ENCODE data around the gene FOSL2. TPM values are rescaled to one million over a fixed set of nuclear protein-coding genes. Genes with fewer than 3 reads are reported as not detected.

Gene FOSL2
- 100 to 1,000 TPM in 1 of 5 donors, 10 to 100 TPM in 3, 1 to 10 TPM in 1; 9.7 to 144 (median 18.5) TPM for total RNA-seq
- 20.7 TPM for total RNA-seq (2013)
- total RNA-seq: 7.2 to 876 (median 244) reads per million in 29 experiments

DNA sequence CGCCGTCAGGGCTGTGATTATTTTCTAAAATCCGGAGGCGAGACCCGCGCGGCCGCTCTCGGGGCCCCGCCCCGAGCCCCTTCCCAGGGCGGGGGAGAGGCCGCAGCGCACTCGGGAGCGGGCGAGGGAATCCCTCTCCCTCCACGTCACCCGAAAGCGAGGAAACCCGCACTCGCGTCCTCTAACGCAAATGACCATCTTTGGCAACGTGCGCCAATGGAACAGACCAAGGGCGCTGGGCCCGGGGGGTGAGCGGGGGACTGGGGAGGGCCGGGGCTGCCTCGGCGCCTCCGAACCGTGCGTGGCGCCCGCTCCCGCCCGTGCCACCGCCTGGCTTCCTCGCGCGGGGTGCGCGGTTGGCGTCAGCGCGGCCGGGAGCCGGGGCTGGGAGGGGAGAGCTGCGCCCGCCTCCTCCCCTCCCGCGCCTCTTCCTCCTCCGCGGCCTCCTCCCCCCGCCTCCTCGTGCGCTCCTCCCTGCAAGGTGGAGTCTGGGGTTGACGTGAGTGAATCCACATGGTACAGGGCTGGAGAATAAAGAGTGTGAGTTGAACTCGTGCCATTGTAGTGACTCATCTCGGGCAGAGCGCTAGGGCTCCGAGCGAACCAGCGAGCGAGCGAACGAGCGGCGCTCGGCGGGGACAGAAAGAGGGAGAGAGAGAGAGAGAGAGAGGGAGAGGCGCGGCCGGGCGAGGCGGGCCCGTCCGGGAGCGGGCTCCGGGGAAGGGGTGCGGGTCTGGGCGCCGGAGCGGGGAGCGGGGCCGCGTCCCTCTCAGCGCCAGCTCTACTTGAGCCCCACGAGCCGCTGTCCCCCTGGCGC is at the start of gene FOSL2:
Gene FOSL2, plus strand, starts transcription at position 562 of the 817 bp plus-strand sequence. CDS start 863 bp downstream, outside the sequence.
- ChIA-PET CTCF (interaction anchor here in 1 of 2 donors (1.7 kb wide), 1 partner anchor 18 kb away, joined by 4 read pairs; no protein-coding TSS in a partner anchor), POLR2A (interaction anchor here (0.5 to 1.3 kb wide), 8 partner anchors 10 to 621 kb away, joined by 3 to 4 read pairs (median 3); partner anchors contain the start of genes BABAM2 (in 1 of the 2) and RBKS (in 1 of the 2))
- Histone ChIP-seq H3K27me3 (replicated peaks in 1 of 2; ENCODE audit: control insufficient read depth in 2 of 2, extremely low read depth in 1 of 2, insufficient read depth in 2 of 2, low read length in 1 of 2) (no peaks in the 10 kb centered on the region), H3K4me3 (ENCODE audit: control insufficient read depth in 1 of 2, extremely low read depth in 1 of 2, low read length in 1 of 2) (peak within 1 kb of the TSS; percentile 70 to 83), H3K27ac (ENCODE audit: low read length) (peak within 1 kb of the TSS; percentile 88), H3K4me1 (ENCODE audit: control insufficient read depth in 1 of 2, extremely low read depth in 1 of 2, insufficient read depth in 2 of 2, low read length in 2 of 2) (peaks cover 18 to 42% of the 10 kb centered on the region in 2 experiments), H3K36me3 (ENCODE audit: control insufficient read depth in 2 of 2, extremely low read depth in 1 of 2, insufficient read depth in 1 of 2, low read length in 1 of 2) (no peaks in the 10 kb centered on the region), H3K9me3 (no peaks in the 10 kb centered on the region)
- Mint-ChIP-seq H3K4me3 (peak within 1 kb of the TSS in 2 of 3 donors; percentile 80 to 85), H3K27ac (peak within 1 kb of the TSS; percentile 91), H3K27me3 (no peaks in the 10 kb centered on the region), H3K36me3 (no peaks in the 10 kb centered on the region), H3K9me3 (no peaks in the 10 kb centered on the region), H3K4me1 (peaks cover 14 to 27% (median 25%) of the 10 kb centered on the region in 3 donors)
- peak; percentile 86 to 98 (median 93) for DNase-seq
- WGBS (ENCODE audit: insufficient coverage): under 1% methylated on average over 58 of the region's 93 CpGs
- ATAC-seq (replicated peaks in 1 of 4): peak; percentile 76 to 85 (median 82)

DNA sequence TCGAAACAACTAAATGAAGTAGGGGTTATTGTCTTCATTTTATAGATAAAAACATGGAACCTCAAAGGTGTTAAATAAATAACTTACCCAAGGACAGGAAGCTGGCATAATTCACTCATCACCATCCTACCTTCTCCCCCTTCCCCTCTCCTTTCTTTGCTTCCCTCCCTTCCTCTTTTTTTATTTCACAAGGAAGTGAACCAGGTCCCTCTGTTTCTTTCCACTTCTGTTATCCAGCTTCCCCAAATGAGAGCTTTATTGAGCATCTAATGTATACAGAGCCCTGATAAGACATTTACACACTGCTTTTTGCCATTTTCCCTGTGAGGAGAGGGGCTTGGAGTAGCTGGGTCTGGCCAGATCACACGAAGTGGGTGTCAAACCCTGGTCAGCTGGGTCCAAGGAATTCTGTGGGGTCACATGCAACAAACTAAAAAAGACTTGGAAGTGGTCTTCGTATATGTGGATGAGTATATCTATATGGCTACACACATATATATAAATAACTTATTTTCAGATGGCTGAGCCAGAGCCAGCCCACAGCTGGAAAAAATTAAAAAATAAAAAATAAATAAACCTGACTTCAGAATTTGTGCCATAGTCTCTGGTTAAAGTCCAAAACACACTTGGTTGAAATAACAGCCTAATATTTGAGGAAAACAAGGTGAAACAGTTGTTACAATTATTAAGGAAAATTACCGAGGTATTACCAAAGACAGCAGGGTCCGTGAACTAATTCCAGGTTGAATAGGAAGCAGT is 49.3 kb upstream of the FOSL2 start:
- no peak overlapping the region for H3K27ac ChIP-seq (ENCODE audit: low read length)
- H3K27me3 ChIP-seq (replicated peaks in 1 of 2; ENCODE audit: control insufficient read depth in 2 of 2, extremely low read depth in 1 of 2, insufficient read depth in 2 of 2, low read length in 1 of 2): no peaks in the 10 kb centered on the region
- POLR2A ChIA-PET: no interaction called here
- Mint-ChIP-seq H3K4me1 (peaks cover 12 to 20% (median 18%) of the 10 kb centered on the region in 3 donors), H3K36me3 (peaks cover 8% of the 10 kb centered on the region), H3K9me3 (no peaks in the 10 kb centered on the region), H3K4me3 (no peak overlapping the region), H3K27me3 (no peaks in the 10 kb centered on the region), H3K27ac (peak overlapping the region; percentile 16 to 52)
- 90% methylated on average over 2 of the region's 5 CpGs for WGBS (ENCODE audit: insufficient coverage)
- no peak overlapping the region for H3K4me3 ChIP-seq (ENCODE audit: control insufficient read depth in 1 of 2, extremely low read depth in 1 of 2, low read length in 1 of 2)
- ATAC-seq (replicated peaks in 1 of 4) (no peak), DNase-seq (no peak)
- peaks cover 4 to 17% of the 10 kb centered on the region in 2 experiments for H3K4me1 ChIP-seq (ENCODE audit: control insufficient read depth in 1 of 2, extremely low read depth in 1 of 2, insufficient read depth in 2 of 2, low read length in 2 of 2)
- CTCF ChIA-PET: interaction anchor here in 1 of 2 donors (0.6 kb wide), 1 partner anchor 20 kb away, joined by 5 read pairs; no protein-coding TSS in a partner anchor
- no peaks in the 10 kb centered on the region for H3K9me3 ChIP-seq
- no peaks in the 10 kb centered on the region for H3K36me3 ChIP-seq (ENCODE audit: control insufficient read depth in 2 of 2, extremely low read depth in 1 of 2, insufficient read depth in 1 of 2, low read length in 1 of 2)

DNA sequence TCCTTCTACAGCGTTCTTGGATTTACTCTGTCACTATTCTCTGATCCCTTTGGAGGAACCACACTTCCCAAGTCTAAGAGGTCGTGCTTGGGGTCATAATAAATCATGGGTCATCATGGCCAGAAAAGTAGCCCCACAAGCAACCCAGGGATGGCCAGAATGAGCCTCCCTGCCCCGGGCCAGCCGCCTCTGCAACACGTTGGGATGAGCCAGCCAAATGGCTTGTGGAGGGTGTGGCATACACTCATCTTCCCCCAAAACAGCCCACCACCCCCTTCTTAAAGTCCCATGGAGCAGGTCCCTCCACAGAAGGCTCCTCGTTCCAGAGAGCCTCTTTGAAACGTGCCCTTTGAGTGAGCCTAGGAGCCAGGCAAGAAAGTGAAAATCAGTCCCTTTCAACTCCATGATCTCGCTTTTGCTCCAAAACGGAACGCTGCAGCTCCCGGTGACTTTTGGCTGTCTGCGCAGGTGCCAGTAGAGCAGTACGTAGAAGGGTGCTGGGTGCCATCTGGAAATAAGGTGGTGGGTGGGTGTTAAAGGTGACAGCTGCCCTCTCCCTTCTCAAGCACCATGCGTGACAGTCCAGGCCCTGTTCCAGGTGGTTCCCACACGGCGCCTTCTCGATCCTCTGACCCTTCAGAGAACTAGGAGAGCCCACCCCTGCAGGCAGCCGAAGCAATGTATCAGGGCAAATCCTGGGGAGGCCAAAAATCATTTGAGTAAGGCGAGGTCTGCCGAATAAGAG is 48.5 kb upstream of the FOSL2 start:
- whole genome bisulfite sequencing (ENCODE audit: insufficient coverage): 87% methylated on average over 9 of the region's 20 CpGs
- Mint-ChIP-seq H3K27me3 (no peaks in the 10 kb centered on the region), H3K36me3 (peaks cover 3% of the 10 kb centered on the region), H3K27ac (peak overlapping the region in 1 of 2 donors; percentile 27), H3K4me3 (no peak overlapping the region), H3K4me1 (peaks cover 20 to 28% (median 26%) of the 10 kb centered on the region in 3 donors), H3K9me3 (no peaks in the 10 kb centered on the region)
- H3K27me3 ChIP-seq (replicated peaks in 1 of 2; ENCODE audit: control insufficient read depth in 2 of 2, extremely low read depth in 1 of 2, insufficient read depth in 2 of 2, low read length in 1 of 2): no peaks in the 10 kb centered on the region
- DNase-seq (no peak), ATAC-seq (replicated peaks in 1 of 4) (no peak)
- no peak overlapping the region for H3K27ac ChIP-seq (ENCODE audit: low read length)
- ChIA-PET CTCF (no interaction called here), POLR2A (no interaction called here)
- peaks cover 4 to 23% of the 10 kb centered on the region in 2 experiments for H3K4me1 ChIP-seq (ENCODE audit: control insufficient read depth in 1 of 2, extremely low read depth in 1 of 2, insufficient read depth in 2 of 2, low read length in 2 of 2)
- no peaks in the 10 kb centered on the region for H3K36me3 ChIP-seq (ENCODE audit: control insufficient read depth in 2 of 2, extremely low read depth in 1 of 2, insufficient read depth in 1 of 2, low read length in 1 of 2)
- H3K4me3 ChIP-seq (ENCODE audit: control insufficient read depth in 1 of 2, extremely low read depth in 1 of 2, low read length in 1 of 2): no peak overlapping the region
- no peaks in the 10 kb centered on the region for H3K9me3 ChIP-seq

DNA sequence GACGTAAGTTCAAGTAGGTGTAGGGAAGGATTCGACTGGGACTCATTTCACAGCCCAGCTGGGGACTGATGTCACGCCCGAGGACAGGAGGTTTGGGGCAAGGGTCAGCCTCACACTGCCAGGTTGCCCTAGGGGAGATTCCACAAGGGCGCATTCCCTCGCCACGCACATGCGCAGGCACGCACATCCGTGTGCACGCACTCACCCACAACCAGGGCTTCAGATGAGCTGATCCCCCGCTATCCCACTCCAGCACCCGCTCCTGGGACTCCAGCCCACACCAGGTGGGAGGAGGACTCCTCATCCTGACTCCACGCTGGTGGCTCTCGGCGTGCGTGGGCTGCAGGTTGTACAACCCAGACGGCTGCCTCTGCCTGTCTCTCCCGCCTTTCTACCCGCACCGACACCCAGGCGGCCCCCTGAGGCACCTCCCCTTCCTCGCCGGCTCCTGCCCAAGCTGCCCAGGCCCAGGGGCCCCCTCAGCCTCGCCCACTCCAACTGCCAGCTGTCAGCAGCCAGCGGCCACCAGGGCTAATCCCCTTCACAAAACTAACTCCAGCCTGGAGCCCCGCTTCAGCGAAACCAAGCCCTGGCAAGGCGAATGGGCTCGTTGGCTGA is 47.8 kb upstream of the FOSL2 start:
- Mint-ChIP-seq H3K36me3 (no peaks in the 10 kb centered on the region), H3K27ac (peak overlapping the region in 1 of 2 donors; percentile 27), H3K4me1 (peaks cover 23 to 31% (median 30%) of the 10 kb centered on the region in 3 donors), H3K27me3 (no peaks in the 10 kb centered on the region), H3K9me3 (no peaks in the 10 kb centered on the region), H3K4me3 (no peak overlapping the region)
- Histone ChIP-seq H3K36me3 (ENCODE audit: control insufficient read depth in 2 of 2, extremely low read depth in 1 of 2, insufficient read depth in 1 of 2, low read length in 1 of 2) (no peaks in the 10 kb centered on the region), H3K4me3 (ENCODE audit: control insufficient read depth in 1 of 2, extremely low read depth in 1 of 2, low read length in 1 of 2) (no peak overlapping the region), H3K27ac (ENCODE audit: low read length) (no peak overlapping the region), H3K4me1 (ENCODE audit: control insufficient read depth in 1 of 2, extremely low read depth in 1 of 2, insufficient read depth in 2 of 2, low read length in 2 of 2) (peaks cover 4 to 30% of the 10 kb centered on the region in 2 experiments), H3K9me3 (no peaks in the 10 kb centered on the region), H3K27me3 (replicated peaks in 1 of 2; ENCODE audit: control insufficient read depth in 2 of 2, extremely low read depth in 1 of 2, insufficient read depth in 2 of 2, low read length in 1 of 2) (no peaks in the 10 kb centered on the region)
- CTCF ChIA-PET: no interaction called here
- WGBS (ENCODE audit: insufficient coverage): 92% methylated on average over 22 of the region's 30 CpGs
- no peak for ATAC-seq (replicated peaks in 1 of 4)
- no peak for DNase-seq
- POLR2A ChIA-PET: no interaction called here

DNA sequence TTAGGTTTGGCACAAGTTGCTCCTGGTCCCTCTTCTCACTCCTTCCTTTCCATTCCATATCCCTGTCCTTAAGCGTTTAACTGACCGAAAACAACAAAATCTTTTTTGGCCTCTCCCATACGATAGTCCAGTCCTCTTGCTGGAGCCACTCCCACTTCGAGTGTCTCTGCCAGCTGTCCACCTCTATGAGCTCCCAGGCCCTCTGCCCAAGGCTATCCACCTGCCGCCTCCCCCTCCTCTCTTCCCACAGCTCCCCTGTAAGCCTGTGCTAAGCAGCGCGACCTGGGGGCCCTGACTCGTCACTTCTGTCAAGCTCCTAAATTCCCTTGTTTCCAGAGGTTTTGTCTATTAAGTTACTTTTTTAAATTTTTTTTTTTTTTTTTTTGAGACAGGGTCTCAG is 47.0 kb upstream of the FOSL2 start:
- Mint-ChIP-seq H3K9me3 (no peaks in the 10 kb centered on the region), H3K36me3 (no peaks in the 10 kb centered on the region), H3K27ac (peak overlapping the region in 1 of 2 donors; percentile 5), H3K4me1 (peaks cover 23 to 31% (median 30%) of the 10 kb centered on the region in 3 donors), H3K27me3 (no peaks in the 10 kb centered on the region), H3K4me3 (no peak overlapping the region)
- ATAC-seq (replicated peaks in 1 of 4) (no peak), DNase-seq (no peak)
- H3K27me3 ChIP-seq (replicated peaks in 1 of 2; ENCODE audit: control insufficient read depth in 2 of 2, extremely low read depth in 1 of 2, insufficient read depth in 2 of 2, low read length in 1 of 2): no peaks in the 10 kb centered on the region
- WGBS (ENCODE audit: insufficient coverage): 89% methylated on average over 5 of the region's 8 CpGs
- no peak overlapping the region for H3K27ac ChIP-seq (ENCODE audit: low read length)
- H3K4me3 ChIP-seq (ENCODE audit: control insufficient read depth in 1 of 2, extremely low read depth in 1 of 2, low read length in 1 of 2): no peak overlapping the region
- ChIA-PET CTCF (interaction anchor here (0.5 to 0.7 kb wide), 3 partner anchors 22 to 591 kb away, joined by 3 to 4 read pairs (median 3); no protein-coding TSS in a partner anchor), POLR2A (interaction anchor here in 1 of 2 donors (0.7 kb wide), 1 partner anchor 16 kb away, joined by 5 read pairs; no protein-coding TSS in a partner anchor)
- H3K36me3 ChIP-seq (ENCODE audit: control insufficient read depth in 2 of 2, extremely low read depth in 1 of 2, insufficient read depth in 1 of 2, low read length in 1 of 2): no peaks in the 10 kb centered on the region
- no peaks in the 10 kb centered on the region for H3K9me3 ChIP-seq
- H3K4me1 ChIP-seq (ENCODE audit: control insufficient read depth in 1 of 2, extremely low read depth in 1 of 2, insufficient read depth in 2 of 2, low read length in 2 of 2): peaks cover 4 to 36% of the 10 kb centered on the region in 2 experiments

All from T-cell (primary cell).